CD4-positive, alpha-beta T cell treated with Interleukin-12 subunit alpha and Interleukin-12 subunit beta, for 1 hour (primary cell): ENCODE results near the gene CCDC137.

ENCODE experiments used
- DNase-seq: peaks from one replicate; pipeline ENCODE4 v3.0.0-alpha.2; 2020

Gene CCDC137

DNA sequence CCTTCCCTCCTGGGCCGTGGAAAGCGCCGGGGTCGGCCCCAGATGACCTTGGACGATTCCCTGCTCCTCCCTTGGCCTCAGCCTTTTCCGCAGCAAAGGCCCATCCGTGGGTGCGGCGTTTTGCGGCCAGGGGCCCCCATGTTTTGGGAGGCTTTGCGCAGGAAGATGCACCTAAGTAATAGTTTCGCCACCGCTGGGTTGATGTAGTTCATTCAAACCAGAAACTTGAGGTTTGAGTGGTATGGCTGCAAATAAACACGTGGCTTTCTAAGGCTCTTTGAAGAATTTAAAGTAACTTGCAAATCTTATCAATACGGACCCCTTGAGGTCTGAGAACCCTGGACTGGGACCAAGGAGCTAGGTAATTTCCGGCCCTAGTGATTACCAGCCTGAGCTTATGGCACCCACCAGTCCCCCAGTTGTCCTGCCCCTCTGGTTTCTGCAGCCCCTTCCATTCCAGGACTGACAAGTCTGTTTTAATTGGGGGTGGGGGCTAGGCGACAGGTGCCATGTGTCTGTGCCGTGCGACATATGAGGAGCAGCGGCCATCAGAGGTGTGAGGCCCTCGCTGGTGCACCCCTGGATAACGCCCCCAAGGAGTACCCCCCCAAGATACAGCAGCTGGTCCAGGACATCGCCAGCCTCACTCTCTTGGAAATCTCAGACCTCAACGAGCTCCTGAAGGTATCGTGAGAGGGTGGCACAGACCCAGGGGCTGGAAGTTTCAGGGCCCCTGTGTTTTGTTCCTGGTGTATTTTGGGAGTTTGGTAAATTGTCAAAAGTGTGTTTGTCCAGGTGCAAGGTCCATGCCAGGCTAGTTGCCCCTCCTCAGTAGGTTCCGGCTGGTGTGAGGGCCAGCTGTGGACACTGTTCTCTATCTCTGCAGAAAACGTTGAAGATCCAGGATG is 37.5 kb downstream of the CCDC137 start:
- DNase-seq = peak; percentile 15

DNA sequence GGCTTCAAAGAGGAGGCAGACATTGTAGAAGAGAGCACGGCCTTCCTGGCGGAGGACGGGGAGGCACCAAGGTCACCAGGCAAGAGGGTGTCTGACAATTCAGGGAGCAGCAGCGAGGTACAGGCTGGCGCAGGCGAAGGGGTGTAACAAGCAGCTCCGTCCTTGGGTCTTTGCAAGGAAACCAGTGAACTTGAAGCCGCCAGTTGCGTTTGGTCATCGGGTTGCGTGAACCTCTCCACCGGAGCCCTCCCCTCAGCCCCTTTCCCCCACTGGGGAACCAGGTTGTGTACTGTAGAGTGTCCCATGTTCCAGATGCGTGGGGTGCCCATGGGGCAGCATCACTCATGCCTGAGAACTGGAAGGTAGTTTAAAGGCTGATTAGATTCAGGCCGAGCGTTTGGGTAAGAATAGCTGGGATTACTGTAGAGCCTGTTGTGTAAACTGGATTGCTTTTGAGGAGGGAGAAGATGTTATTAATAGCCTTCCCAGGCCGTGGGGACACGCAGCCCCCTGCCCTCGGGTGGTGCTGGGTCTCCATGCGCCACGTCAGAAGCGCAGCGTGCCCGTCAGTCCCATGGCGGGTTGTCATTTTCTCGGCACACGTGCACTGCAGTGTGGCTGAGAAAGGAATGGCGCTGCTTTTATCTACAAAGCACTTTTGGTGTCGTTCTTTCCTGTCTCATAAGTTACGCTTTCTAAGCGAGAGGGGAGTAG is 39.1 kb downstream of the CCDC137 start:
- no peak for DNase-seq

DNA sequence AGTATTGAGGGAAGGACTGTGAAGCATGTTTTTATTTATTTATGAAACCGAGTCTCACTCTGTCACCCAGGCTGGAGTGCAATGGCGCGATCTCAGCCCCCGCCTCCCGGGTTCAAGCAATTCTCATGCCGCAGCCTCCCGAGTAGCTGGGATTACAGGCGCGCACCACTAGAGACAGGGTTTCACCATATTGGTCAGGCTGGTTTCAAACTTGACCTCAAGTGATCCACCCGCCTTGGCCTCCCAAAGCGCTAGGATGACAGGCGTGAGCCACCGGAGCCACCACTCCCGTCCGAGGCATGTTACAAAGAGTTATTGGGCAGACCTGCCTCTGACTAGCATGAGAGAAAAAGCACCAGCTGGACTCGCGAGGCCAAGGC is 39.7 kb downstream of the CCDC137 start:
- no peak for DNase-seq

DNA sequence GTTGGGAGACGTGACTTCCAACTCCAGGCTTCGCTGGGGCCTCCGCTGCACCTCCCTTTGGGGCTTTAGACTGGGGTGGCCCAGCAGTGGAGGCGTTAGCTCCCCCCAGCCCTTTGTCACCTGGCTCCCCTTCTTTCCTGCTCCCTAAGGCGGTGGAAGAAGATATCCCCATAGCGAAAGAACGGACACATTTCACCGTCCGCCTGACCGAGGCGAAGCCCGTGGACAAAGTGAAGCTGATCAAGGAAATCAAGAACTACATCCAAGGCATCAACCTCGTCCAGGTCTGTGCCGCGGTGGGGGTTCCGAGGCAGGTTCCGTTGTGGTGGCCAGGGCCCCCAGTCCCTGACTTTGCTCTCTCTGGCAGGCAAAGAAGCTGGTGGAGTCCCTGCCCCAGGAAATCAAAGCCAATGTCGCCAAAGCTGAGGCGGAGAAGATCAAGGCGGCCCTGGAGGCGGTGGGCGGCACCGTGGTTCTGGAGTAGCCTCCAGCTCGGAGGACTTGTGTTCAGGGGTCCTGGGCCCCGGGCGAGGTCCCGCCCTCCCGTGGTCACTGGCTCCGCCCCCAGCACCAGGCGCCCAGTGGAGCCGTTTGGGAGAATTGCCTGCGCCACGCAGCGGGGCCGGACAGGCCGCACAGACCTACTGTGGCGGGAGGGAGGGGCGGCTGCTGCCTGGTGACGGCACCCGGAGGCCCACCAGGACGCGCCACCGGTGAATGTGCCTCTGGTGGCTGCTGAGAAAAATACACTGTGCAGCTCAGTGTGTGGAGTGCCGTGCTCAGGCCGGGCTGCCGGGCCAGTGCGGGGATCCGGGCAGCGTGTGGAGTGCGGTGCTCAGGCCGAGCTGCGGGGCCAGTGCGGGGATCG is 40.5 kb downstream of the CCDC137 start:
- no peak for DNase-seq

DNA sequence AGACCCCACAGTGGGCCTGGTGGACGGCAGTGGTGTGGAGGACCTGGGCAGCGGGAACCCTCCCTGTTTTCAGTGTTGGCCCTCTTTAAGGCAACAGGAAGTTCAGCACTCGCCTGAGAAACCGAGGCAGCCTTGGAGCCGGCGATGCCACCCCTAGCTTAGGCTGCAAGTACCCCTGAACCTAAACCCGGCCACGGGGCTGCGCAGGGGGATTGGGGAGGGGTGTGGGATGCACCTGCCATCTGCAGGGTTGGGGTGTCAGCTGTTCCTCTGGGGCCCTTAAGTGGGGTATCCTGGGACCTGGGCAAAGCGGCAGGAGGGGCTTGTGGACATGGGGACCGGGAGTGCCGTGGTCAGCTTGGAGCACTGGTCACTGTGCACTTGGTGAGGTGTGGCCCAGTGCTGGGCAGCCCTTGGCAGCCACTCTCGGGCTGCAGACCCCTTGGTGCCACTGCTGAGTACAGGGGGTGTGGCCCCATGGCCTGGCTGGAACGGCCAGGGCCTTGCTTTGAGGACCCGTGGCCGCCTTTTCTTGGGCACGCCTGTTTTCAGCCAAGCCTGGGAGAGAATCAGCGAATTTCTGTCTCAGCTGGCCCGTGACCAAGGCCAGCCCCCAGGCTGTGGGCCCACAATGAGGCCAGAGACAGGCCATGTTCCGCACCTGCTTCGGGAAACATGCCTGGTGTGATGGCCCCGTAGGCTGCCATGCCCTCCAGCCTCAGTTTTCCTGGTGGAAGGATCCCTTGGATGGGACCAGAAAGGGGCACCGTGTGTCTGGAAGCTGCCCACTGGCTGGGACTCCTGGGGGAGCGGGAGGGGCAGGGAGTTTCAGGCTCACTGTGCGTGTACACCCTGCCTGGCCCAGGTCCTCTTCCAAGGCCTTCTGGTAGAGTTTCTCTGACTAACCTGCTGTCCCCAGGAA is 41.4 kb downstream of the CCDC137 start:
- no peak for DNase-seq

DNA sequence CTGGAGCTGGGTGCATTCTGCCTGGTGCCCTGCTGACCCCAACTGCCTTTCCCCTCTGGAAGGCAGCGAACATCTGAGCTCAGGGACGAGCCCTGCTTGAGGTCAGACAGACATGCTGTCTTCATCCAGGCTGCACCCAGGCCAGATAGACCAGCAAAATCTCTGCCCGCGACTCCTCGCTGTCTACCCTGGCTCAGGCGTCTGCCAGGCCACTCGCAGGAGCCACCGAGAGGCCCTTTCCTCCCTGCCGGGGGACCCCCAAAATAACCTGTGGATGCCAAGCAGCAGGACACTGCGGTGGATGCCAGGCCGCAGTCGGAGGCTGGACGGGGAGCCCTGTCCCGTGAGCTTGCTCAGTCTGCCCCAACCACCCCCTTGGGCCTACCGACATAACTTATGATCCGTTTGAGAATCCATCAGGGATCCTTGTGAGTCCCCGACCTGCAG is 42.2 kb downstream of the CCDC137 start:
- no peak for DNase-seq

DNA sequence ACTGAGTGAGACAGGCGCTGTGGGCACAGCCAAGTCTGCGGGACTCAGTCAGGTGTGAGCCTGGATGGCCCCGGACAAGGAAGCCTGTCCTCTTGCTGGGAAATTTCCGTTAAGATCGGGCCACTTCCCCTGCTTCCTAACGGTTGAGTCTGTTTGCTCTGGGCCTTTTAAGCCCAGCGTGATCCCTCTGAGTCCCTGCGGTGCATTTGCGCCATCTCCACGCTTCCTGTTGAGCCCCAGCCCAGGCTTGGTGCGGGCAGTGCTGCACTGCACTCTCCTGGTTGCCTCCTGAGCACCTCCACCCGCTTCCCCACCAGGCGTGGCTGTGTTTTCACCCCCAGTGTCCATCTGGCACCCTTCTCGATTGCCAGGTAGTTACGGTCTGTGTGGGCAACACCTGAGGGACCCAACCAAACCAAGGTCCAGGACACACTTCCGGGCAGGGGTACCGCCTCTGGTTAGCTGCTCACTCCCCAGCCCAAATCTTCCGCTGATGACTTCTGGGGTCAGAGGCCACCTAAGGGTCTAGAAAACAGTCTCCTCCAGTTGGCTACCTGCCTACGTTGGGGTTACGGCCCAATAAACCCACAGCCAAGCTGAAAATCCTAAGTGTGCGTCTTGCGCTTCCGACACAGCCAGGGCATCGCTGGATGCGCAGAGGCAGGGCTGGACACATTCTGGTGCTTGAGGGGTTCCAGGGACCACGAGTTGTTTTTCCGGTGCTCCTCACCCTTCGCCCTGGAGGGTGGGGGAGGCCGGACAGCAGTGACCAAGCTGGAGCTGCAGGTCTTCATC is 44.2 kb downstream of the CCDC137 start:
- no peak for DNase-seq

DNA sequence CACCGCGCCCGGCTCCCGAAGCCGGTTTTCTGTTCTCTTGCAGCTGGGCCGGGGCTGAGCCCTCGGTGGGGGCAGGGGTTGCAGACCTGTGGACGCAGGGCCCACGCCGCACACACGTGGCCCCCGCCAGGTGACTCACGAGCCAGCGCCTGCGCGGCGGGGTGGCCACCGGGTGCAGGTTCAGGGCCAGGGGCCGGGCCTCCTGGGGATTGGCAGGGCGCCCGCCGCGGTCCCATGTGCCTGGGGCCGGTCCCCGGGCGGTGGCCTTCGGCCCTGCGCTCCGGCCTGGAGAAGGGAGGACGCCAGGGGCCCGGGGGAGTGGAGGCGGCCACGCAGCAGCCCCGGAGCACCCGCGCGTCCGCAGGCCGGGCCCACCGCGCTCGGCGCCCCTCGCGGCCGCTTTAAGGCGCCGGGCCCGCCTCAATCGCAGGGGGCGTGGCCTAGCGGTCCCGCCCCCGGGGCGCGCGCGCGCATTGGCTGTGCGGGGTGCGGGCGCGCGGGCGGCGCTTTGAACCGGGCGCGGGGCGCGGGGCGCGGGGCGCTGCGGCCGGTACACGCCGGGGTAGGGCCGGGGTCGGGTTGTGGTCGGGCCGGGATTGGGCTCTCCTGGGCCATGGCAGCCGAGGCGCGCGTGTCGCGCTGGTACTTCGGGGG is 45.4 kb downstream of the CCDC137 start, which contains the start of gene SLC25A10:
SLC25A10 (plus strand) TSS at position 471 of the 654 bp plus-strand sequence; CDS start at position 614, 143 bp downstream.
- DNase-seq = peak; percentile 80

DNA sequence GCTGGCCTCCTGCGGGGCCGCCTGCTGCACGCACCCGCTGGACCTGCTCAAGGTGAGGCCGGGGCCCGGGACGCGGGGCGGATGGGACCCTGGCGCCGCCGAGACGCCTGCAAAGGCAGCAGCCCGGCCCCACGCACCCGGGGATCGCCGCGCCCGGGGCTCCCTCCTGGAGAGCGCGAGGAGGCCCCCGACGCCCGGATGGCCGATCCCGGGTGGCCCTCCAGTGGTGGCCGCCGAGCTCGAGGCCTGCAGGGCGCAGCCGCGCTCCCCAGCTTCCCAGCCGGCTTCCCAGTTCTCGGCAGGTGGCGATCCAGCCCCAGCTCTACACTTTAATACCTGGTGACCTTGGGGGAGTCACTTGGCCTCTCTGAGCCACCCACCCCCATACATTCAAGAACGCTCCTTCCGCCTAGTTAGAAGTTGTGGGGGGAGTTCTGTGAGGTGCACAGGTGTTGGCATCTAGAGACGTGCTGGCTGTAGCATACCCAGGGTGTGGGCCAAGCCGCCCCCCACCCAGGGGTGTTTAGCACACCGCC is 46.0 kb downstream of the CCDC137 start:
- no peak for DNase-seq

DNA sequence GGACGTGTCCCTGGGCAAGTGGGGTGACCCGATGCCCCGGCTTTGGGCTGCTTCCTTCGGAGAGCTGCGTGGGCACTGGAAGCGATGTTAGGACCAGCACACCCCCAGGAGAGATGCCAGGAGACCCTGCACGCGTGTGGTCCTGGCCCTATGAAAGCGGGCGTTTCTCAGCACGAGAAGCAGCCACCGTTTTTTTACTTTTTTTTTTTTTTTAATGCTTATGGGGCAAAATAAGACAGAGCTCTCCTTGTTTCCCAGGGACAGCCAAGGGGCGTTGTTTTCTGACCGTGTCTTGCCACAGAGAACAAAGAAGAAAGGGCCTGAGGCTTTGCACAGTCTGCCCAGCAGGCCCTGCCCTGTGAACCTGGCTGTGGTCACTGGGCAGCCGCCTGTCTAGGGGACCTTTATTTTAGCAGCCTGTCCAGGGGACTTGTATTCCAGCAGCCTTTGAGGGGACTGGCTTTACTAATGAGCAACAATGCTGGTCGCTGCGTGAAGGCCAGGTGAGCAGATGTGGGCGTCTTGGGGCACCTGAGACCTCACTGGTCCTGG is 46.5 kb downstream of the CCDC137 start:
- no peak for DNase-seq

DNA sequence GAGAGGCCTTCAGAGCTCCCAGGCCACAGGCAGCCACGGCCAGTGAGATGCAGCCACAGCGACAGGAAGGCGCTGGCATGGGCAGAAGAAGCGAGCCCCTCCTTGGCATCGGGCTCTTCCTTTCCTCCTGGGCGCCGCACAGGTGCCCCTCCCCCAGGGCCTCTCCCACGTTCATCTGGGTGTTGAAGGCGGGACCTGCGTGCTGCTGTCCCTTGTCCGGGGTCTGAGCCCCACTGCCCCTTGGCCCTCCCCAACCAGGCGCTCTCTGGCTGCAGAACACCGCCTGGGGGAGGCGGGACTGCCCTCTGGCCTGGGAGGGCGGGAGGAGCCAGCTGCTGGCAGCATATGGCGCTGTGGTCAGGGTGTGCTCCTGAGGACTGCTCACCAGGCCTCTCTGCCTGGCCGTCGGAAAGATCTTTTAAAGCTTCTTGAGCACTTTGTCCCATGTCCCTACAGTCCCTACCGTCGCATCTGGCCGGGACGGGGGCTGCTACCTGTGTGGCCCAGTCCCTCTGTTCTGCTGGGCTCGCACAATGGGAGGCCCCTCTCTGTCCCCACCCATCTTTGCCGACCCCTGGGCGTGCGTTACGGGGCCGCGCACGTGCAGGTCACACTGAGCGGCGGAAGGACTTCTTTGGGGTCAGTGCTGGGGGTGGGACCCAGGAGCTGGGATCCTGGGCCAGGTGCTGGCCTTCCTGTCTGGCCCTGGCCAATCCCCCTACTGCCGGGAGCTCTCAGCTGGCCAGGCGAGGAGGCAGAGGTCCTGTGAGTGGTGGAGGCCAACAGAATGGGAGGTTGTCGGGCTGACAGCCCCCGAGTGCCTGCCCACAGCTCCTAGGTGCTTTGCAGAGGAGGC is 47.2 kb downstream of the CCDC137 start:
- DNase-seq = no peak

DNA sequence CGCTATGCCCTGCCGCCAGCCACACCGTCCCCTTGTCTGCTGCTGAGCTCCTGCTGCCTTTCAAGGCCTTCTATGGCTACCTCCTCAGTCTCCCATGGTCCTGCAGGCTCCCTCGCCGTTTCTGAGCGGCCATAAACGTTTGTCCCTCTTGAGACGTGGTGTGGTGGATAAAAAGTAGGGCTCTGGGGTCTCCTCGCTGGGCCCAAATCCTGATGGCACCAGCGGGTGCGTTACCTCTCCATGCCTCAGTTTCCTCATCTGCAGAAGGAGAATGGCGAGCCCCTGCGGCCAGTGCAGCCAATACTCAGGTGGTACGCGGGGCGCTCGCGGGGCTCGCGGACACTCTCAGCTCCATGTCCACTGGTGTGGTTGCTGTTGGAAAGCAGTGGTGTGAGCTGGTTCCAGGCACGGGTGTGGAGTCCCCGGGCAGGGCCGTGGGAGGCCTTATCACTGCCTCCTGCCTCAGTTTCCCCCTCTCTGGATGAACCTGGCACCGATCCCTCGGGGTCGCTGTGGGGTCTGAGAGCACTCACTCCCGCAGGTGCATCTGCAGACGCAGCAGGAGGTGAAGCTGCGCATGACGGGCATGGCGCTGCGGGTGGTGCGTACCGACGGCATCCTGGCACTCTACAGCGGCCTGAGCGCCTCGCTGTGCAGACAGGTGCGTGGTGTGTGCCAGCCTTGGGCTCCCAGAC is 48.0 kb downstream of the CCDC137 start:
- no peak for DNase-seq

DNA sequence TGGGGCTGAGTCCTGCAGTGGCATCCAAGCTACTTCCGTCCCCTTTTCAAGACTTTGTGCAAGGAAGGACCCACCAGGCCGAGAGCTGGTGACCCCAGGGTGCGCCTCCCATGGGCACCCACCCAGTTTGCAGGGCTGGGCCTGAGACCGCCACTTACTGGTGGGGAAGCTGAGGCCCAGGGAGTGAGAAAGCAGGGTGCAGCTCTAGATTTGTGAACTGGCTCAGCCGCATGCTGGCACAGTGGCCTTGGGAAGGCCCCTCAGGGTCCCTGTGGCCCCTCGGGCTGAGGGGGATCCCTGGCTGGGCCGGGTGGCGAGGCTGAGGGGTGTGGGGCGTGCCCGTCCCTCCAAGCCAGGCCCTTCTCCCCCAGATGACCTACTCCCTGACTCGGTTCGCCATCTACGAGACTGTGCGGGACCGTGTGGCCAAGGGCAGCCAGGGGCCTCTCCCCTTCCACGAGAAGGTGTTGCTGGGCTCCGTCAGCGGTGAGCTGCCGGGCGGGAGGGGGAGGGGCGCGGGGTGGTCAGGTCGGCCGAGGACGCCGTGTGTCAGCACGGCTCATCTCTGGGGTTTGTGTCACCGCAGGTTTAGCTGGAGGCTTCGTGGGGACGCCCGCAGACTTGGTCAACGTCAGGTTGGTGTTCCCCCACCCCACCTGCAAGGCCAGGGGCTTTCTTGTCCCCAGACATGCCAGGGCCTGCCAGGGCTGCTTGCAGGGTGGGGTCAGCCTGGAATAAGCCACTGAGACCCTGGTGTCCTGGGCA is 48.8 kb downstream of the CCDC137 start:
- DNase-seq = no peak

DNA sequence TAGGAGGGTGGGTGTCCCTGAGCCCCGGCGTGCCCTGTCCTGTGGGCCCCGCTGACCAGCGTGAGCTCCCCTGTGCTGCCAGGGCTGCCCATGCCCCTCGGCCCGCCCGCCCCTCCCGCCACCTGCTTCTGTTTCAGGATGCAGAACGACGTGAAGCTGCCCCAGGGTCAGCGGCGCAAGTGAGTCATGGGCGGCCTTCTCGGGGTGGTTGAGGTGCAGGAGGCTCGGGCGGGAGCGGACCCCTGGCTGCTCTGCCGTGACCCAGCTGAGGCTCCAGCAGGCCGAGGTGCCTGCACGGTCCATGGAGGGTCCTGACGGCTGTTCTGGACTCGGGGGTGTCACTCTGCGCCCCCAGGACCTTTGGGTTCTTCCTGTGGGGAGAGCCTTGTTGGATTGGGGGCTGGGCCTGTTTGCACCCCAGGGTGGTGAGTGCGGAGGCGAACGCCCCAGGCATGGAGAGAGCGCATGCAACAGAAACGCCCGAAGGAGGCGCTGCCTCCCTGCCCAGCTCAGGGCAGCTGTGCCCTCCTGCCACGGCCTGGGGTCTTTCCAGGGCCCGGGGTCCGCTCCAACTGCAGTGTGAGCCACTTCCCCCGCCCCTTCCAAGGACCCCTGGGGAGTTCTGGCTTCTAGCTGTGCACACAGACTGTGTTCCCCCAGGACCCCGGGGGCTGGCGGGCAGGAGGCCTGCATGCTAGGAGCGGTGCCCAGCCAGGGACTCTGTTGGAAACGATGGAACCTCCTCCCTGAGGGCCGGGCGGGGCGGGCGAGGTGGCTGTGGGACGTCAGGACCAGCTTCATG is 49.5 kb downstream of the CCDC137 start:
- DNase-seq = no peak

DNA sequence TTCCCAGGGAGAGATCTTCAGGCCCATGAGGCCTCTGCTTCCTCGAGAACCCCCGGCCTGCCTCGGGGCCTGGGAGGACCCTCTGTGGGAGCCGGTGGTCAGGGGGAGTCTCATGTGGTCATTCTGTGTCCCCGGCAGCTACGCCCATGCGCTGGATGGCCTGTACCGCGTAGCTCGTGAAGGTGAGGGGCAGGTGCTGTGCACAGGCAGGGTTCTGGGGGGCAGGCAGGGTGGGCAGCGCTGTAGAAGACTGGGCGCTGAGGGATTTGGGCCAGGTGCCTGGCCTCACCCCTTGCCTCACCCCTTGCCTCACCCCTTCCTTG is 50.1 kb downstream of the CCDC137 start:
- DNase-seq = no peak

DNA sequence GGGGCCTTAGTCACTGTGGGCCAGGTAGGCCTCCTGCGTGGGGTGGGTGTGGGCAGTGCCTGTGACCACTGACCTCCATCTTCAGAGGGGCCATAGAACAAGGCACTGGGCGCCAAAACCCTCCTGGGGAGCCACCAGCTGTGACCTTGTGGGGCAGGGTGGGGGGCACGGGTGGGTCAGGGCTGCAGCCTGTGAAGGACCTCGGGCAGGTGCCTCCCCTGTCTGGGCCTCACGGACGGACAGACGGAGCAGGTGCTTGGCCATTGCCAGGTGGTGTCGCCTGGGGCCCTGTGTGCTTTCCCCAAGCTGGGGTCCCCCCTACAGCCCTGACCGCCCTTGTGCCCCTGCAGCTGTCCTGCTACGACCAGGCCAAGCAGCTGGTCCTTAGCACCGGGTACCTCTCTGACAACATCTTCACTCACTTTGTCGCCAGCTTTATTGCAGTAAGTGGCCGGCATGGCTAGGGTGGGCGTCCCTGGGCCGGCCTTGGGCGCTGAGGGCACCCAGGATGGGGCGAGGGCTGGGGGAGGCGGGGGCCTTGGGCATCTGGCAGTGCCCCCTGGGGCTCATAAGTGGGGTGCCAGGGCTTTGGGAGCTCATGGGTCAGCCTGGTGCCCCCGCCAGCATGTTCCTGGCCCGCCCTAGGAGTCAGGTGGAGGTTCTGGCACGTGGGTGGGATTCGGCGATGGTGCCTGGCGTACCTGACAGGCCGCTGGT is 50.7 kb downstream of the CCDC137 start:
- no peak for DNase-seq
